Measurements from ENCODE around the gene GAS2.

- TF ChIP-seq POLR2A (IDR thresholded peaks at IDR 0.05) (no peak), EP300 (IDR thresholded peaks at IDR 0.05) (no peak)
Measured at GRCh38 chr11:22634897-22635629, 31.3 kb upstream of the GAS2 start.
